Skin epidermis (tissue), 12 donors: ENCODE data around the gene MLN.

ENCODE experiments used
- H3K27ac ChIP-seq, 21 experiments: fragments of 200-600 bp; sonication (generic) in 11 of 21; one replicate each; pipeline ENCODE4 v1.5.0; 2020; ENCODE audit warnings: mild to moderate bottlenecking in 3 of 21, inconsistent platforms in 2 of 21, moderate library complexity in 2 of 21
- H3K4me3 ChIP-seq, 7 experiments: fragments of 200-600 bp; sonication (generic) in 2 of 7; one replicate each; pipeline ENCODE4 v1.5.0; 2020; ENCODE audit warnings: inconsistent platforms in 2 of 7, mild to moderate bottlenecking in 2 of 7, moderate library complexity in 1 of 7

Gene MLN

GRCh38 chr6:33778444-33779121 lies 25.2 kb downstream of the MLN start:
- no peak overlapping the region for H3K4me3 ChIP-seq

GRCh38 chr6:33777398-33778388 lies 26.1 kb downstream of the MLN start:
- H3K27ac ChIP-seq: no peak overlapping the region
- H3K4me3 ChIP-seq: no peak overlapping the region

More at GRCh38 chr6:33778444-33779121, 25.2 kb downstream of the MLN start:
- no peak overlapping the region for H3K27ac ChIP-seq

- Histone ChIP-seq H3K27ac (no peak overlapping the region), H3K4me3 (no peak overlapping the region)
These were observed 27.0 kb downstream of the MLN start for GRCh38 chr6:33776764-33777163.

- no peak overlapping the region for H3K4me3 ChIP-seq
- no peak overlapping the region for H3K27ac ChIP-seq
These were observed 27.6 kb downstream of the MLN start for GRCh38 chr6:33776186-33776585.

GRCh38 chr6:33774774-33775173 lies 29.0 kb downstream of the MLN start:
- Histone ChIP-seq H3K4me3 (no peak overlapping the region), H3K27ac (no peak overlapping the region)

- Histone ChIP-seq H3K27ac (peak overlapping the region in 10 of 21 experiments; percentile 18 to 87 (median 61)), H3K4me3 (no peak overlapping the region)
These were observed 30.8 kb downstream of the MLN start for GRCh38 chr6:33772902-33773472.

- H3K4me3 ChIP-seq: no peak overlapping the region
- H3K27ac ChIP-seq: peak overlapping the region in 20 of 21 experiments; percentile 2 to 87 (median 62)
These were observed 31.5 kb downstream of the MLN start for GRCh38 chr6:33772082-33772830.

- no peak overlapping the region for H3K4me3 ChIP-seq
- peak overlapping the region in 20 of 21 experiments; percentile 3 to 87 (median 62) for H3K27ac ChIP-seq
These were observed 32.4 kb downstream of the MLN start for GRCh38 chr6:33771146-33772081.

GRCh38 chr6:33770833-33771145 lies 33.0 kb downstream of the MLN start:
- H3K4me3 ChIP-seq: no peak overlapping the region
- H3K27ac ChIP-seq: peak overlapping the region in 19 of 21 experiments; percentile 3 to 87 (median 53)

- no peak overlapping the region for H3K4me3 ChIP-seq
- H3K27ac ChIP-seq: peak overlapping the region in 19 of 21 experiments; percentile 3 to 87 (median 51)
These were observed 33.5 kb downstream of the MLN start for GRCh38 chr6:33770124-33770832.

- Histone ChIP-seq H3K4me3 (no peak overlapping the region), H3K27ac (peak overlapping the region in 1 of 21 experiments; percentile 34)
These were observed 34.5 kb downstream of the MLN start for GRCh38 chr6:33769248-33769821.

GRCh38 chr6:33768644-33769120 lies 35.1 kb downstream of the MLN start:
- H3K27ac ChIP-seq: no peak overlapping the region
- no peak overlapping the region for H3K4me3 ChIP-seq

- Histone ChIP-seq H3K4me3 (no peak overlapping the region), H3K27ac (no peak overlapping the region)
These were observed 36.6 kb downstream of the MLN start for GRCh38 chr6:33766921-33767907.

- no peak overlapping the region for H3K27ac ChIP-seq
These were observed 38.4 kb downstream of the MLN start for GRCh38 chr6:33765368-33765767.

GRCh38 chr6:33764036-33764435 lies 39.8 kb downstream of the MLN start:
- Histone ChIP-seq H3K27ac (no peak overlapping the region), H3K4me3 (no peak overlapping the region)

More at GRCh38 chr6:33765368-33765767, 38.4 kb downstream of the MLN start:
- H3K4me3 ChIP-seq: no peak overlapping the region

- Histone ChIP-seq H3K4me3 (no peak overlapping the region), H3K27ac (no peak overlapping the region)
These were observed 40.3 kb downstream of the MLN start for GRCh38 chr6:33763483-33763882.
